OCI-LY1 (cell line): ENCODE data around the gene UBE4B.

Source experiments
- CTCF ChIP-seq: fragments of 200-600 bp; sonication (generic), shearing (Covaris generic); IDR thresholded peaks from 2 replicates; pipeline ENCODE4 v1.5.1; 2017; ENCODE audit warnings: mild to moderate bottlenecking, antibody characterized with exemption, low read length, moderate library complexity, mixed read lengths
- EZH2 ChIP-seq: fragments of 200-600 bp; sonication (generic), shearing (Covaris generic); IDR thresholded peaks from 2 replicates; pipeline ENCODE4 v1.8.0; 2017; ENCODE audit warnings: borderline replicate concordance, mixed run types, mild to moderate bottlenecking, antibody characterized with exemption, low read length, moderate library complexity, mixed read lengths

DNA sequence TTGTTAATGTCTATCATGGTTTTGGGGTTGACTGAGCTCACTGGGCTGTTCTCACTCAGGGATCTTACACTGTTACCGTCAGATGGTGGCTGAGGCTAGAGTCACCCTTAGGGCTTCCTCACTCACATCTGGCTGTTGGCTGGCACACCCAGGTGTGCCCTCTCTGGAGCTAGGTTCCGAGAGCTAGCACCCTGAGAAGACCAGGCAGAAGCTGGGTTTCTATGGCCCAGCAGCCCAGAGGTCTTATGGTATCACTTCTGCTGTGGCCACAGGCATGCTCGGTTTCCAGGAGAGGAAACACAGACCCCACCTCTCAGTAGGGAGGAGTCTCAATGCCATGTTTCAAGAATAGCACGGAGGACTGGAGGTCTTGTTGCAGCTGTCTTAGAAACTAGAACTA lies 156.9 kb downstream of the UBE4B start:
- no peak for TF ChIP-seq EZH2
- no peak for TF ChIP-seq CTCF
